BLaER1 treated with 17β-estradiol and CSF1 and Interleukin-3, amounts not matched to agents 10 nM and 100 nM (cell line): ENCODE results near the gene FBXL13.
"Not testable (repeated sequence)": the region's sequence is repeated elsewhere in the genome, so short reads cannot be mapped to it uniquely, and the experiment has no call there.

Experiments used
- H3K27ac ChIP-seq, 11 experiments: shearing (Covaris generic); formaldehyde crosslinking; 2 replicates each; pipeline ENCODE4 v1.8.1; 2022
- H3K27me3 ChIP-seq, 11 experiments: shearing (Covaris generic); formaldehyde crosslinking; 2 replicates each; pipeline ENCODE4 v1.8.1; 2022
- H3K36me3 ChIP-seq, 11 experiments: shearing (Covaris generic); formaldehyde crosslinking; 2 replicates each; pipeline ENCODE4 v1.8.1; 2022
- H3K4me1 ChIP-seq, 10 experiments: shearing (Covaris generic); formaldehyde crosslinking; 2 replicates each; pipeline ENCODE4 v1.8.1; 2022
- H3K4me2 ChIP-seq, 11 experiments: shearing (Covaris generic); formaldehyde crosslinking; 2 replicates each; pipeline ENCODE4 v1.8.1; 2022
- H3K4me3 ChIP-seq, 10 experiments: shearing (Covaris generic); formaldehyde crosslinking; 2 replicates each; pipeline ENCODE4 v1.8.1; 2022
- H3K9ac ChIP-seq, 11 experiments: shearing (Covaris generic); formaldehyde crosslinking; 2 replicates each; pipeline ENCODE4 v1.8.1; 2022
- H3K9me3 ChIP-seq, 11 experiments: shearing (Covaris generic); formaldehyde crosslinking; replicated peaks in 1 of 11; 2 replicates each; pipeline ENCODE4 v1.8.1; 2022
- H4K20me1 ChIP-seq, 11 experiments: shearing (Covaris generic); formaldehyde crosslinking; 2 replicates each; pipeline ENCODE4 v1.8.1; 2022
- Cebpa-rat ChIP-seq, 11 experiments: shearing (Covaris generic); IDR thresholded peaks; 2 replicates each; pipeline ENCODE4 v1.8.1; 2022

The FBXL13 gene

GRCh38 chr7:103083210-103083609, 8.6 kb upstream of the FBXL13 start:
- Histone ChIP-seq H3K27ac (no peak overlapping the region), H3K27me3 (no peaks in the 10 kb centered on the region), H4K20me1 (peaks cover 0 to 19% (median 0%) of the 10 kb centered on the region in 11 experiments; a peak in 5 of 22 replicates), H3K9me3 (peaks cover 5 to 13% (median 7%) of the 10 kb centered on the region in 11 experiments; a peak in 20 of 22 replicates), H3K4me1 (peaks cover under 1 to 13% (median 7%) of the 10 kb centered on the region in 10 experiments; a peak in 18 of 20 replicates), H3K36me3 (peaks cover 52 to 87% (median 68%) of the 10 kb centered on the region in 11 experiments), H3K4me2 (no peak overlapping the region), H3K9ac (no peak overlapping the region), H3K4me3 (no peak overlapping the region)
- TF ChIP-seq Cebpa-rat (IDR thresholded peaks at IDR 0.05), result no peak

- peaks cover 45 to 87% (median 66%) of the 10 kb centered on the region in 11 experiments for H3K36me3 ChIP-seq
These were observed 7.9 kb upstream of the FBXL13 start for GRCh38 chr7:103082497-103082896.

GRCh38 chr7:103080923-103081322, 6.3 kb upstream of the FBXL13 start:
- peaks cover 0 to 28% (median 0%) of the 10 kb centered on the region in 11 experiments; a peak in 5 of 22 replicates for H4K20me1 ChIP-seq
- peaks cover 11 to 19% (median 14%) of the 10 kb centered on the region in 11 experiments; a peak in 20 of 22 replicates for H3K9me3 ChIP-seq
- no peak for TF ChIP-seq Cebpa-rat (IDR thresholded peaks at IDR 0.05)
- H3K4me3 ChIP-seq, result no peak overlapping the region
- peaks cover 22 to 32% (median 27%) of the 10 kb centered on the region in 10 experiments for H3K4me1 ChIP-seq
- no peak overlapping the region for H3K27ac ChIP-seq
- no peaks in the 10 kb centered on the region for H3K27me3 ChIP-seq
- no peak overlapping the region for H3K4me2 ChIP-seq
- no peak overlapping the region for H3K9ac ChIP-seq
- peaks cover 33 to 79% (median 56%) of the 10 kb centered on the region in 11 experiments for H3K36me3 ChIP-seq

More at GRCh38 chr7:103082497-103082896, 7.9 kb upstream of the FBXL13 start:
- peaks cover 8 to 19% (median 13%) of the 10 kb centered on the region in 10 experiments; a peak in 18 of 20 replicates for H3K4me1 ChIP-seq
- H4K20me1 ChIP-seq, result peaks cover 0 to 24% (median 0%) of the 10 kb centered on the region in 11 experiments; a peak in 5 of 22 replicates
- no peak overlapping the region for H3K27ac ChIP-seq
- H3K9me3 ChIP-seq, result peaks cover 11 to 19% (median 14%) of the 10 kb centered on the region in 11 experiments; a peak in 20 of 22 replicates
- H3K4me3 ChIP-seq, result no peak overlapping the region
- no peak for TF ChIP-seq Cebpa-rat (IDR thresholded peaks at IDR 0.05)
- H3K27me3 ChIP-seq, result no peaks in the 10 kb centered on the region
- H3K9ac ChIP-seq, result no peak overlapping the region
- H3K4me2 ChIP-seq, result no peak overlapping the region

GRCh38 chr7:103079836-103080235, 5.2 kb upstream of the FBXL13 start:
- Histone ChIP-seq H3K9me3 (peaks cover 11 to 19% (median 14%) of the 10 kb centered on the region in 11 experiments; a peak in 20 of 22 replicates), H3K9ac (no peak overlapping the region), H3K36me3 (peaks cover 22 to 68% (median 46%) of the 10 kb centered on the region in 11 experiments), H3K27ac (no peak overlapping the region), H3K4me1 (peaks cover 25 to 35% (median 30%) of the 10 kb centered on the region in 10 experiments), H3K4me3 (no peak overlapping the region), H3K4me2 (0 out of 22 replicates have a peak overlapping the region, but pooled peaks of 1 of the 11 experiments have one; percentile 17), H3K27me3 (no peaks in the 10 kb centered on the region), H4K20me1 (peaks cover 0 to 32% (median 0%) of the 10 kb centered on the region in 11 experiments; a peak in 5 of 22 replicates)
- no peak for TF ChIP-seq Cebpa-rat (IDR thresholded peaks at IDR 0.05)

GRCh38 chr7:103078226-103078625, 3.6 kb upstream of the FBXL13 start:
- peaks cover 6 to 52% (median 30%) of the 10 kb centered on the region in 11 experiments; a peak in 21 of 22 replicates for H3K36me3 ChIP-seq
- H3K4me1 ChIP-seq, result peaks cover 34 to 45% (median 40%) of the 10 kb centered on the region in 10 experiments
- not testable (repeated sequence) for H3K27me3 ChIP-seq, H3K9ac ChIP-seq
- peak overlapping the region; percentile 5 to 86 (median 39); a peak in 17 of 22 replicates for H3K4me2 ChIP-seq
- H3K27ac ChIP-seq, result peak overlapping the region in 4 of 11 experiments; percentile 8 to 34 (median 12); a peak in 3 of 22 replicates
- peaks cover 11 to 19% (median 14%) of the 10 kb centered on the region in 11 experiments; a peak in 20 of 22 replicates for H3K9me3 ChIP-seq
- peaks cover 0 to 31% (median 0%) of the 10 kb centered on the region in 11 experiments; a peak in 5 of 22 replicates for H4K20me1 ChIP-seq
- H3K4me3 ChIP-seq, result peak overlapping the region in 1 of 10 experiments; percentile 5; a peak in 1 of 20 replicates

- Histone ChIP-seq H3K27me3 (no peaks in the 10 kb centered on the region), H3K27ac (no peak overlapping the region), H3K4me3 (no peak overlapping the region), H3K9ac (no peak overlapping the region), H3K9me3 (peaks cover 11 to 19% (median 14%) of the 10 kb centered on the region in 11 experiments; a peak in 20 of 22 replicates), H4K20me1 (peaks cover 0 to 31% (median 0%) of the 10 kb centered on the region in 11 experiments; a peak in 5 of 22 replicates), H3K4me2 (peak overlapping the region in 9 of 11 experiments; percentile 1 to 98 (median 93); a peak in 14 of 22 replicates), H3K36me3 (peaks cover 0 to 43% (median 20%) of the 10 kb centered on the region in 11 experiments; a peak in 21 of 22 replicates), H3K4me1 (peaks cover 34 to 45% (median 40%) of the 10 kb centered on the region in 10 experiments)
- no peak for TF ChIP-seq Cebpa-rat (IDR thresholded peaks at IDR 0.05)
These were observed 2.7 kb upstream of the FBXL13 start for GRCh38 chr7:103077318-103077717.

GRCh38 chr7:103076764-103077163, 2.2 kb upstream of the FBXL13 start:
- Histone ChIP-seq H3K4me3 (0 out of 20 replicates have a peak overlapping the region, but pooled peaks of 2 of the 10 experiments have one; percentile 81 to 87), H3K27me3 (no peaks in the 10 kb centered on the region), H3K27ac (0 out of 22 replicates have a peak overlapping the region, but pooled peaks of 1 of the 11 experiments have one; percentile 22), H3K36me3 (peaks cover 0 to 41% (median 19%) of the 10 kb centered on the region in 11 experiments; a peak in 20 of 22 replicates), H3K9ac (0 out of 22 replicates have a peak overlapping the region, but pooled peaks of 1 of the 11 experiments have one; percentile 90), H3K9me3 (peaks cover 11 to 19% (median 14%) of the 10 kb centered on the region in 11 experiments; a peak in 20 of 22 replicates), H3K4me2 (peak overlapping the region; percentile 86 to 98 (median 93)), H3K4me1 (peaks cover 34 to 45% (median 40%) of the 10 kb centered on the region in 10 experiments), H4K20me1 (peaks cover 0 to 31% (median 0%) of the 10 kb centered on the region in 11 experiments; a peak in 5 of 22 replicates)
- TF ChIP-seq Cebpa-rat (IDR thresholded peaks at IDR 0.05), result peak in 3 of 11 experiments; percentile 48 to 72 (median 51); a peak in 4 of 22 replicates

- peak overlapping the region; percentile 77 to 92 (median 90) for H3K27ac ChIP-seq
- no peak for TF ChIP-seq Cebpa-rat (IDR thresholded peaks at IDR 0.05)
- no peaks in the 10 kb centered on the region for H3K27me3 ChIP-seq
These were observed 832 bp upstream of the FBXL13 start for GRCh38 chr7:103075337-103075918.

More at GRCh38 chr7:103075337-103075918, 832 bp upstream of the FBXL13 start:
- H3K36me3 ChIP-seq, result peaks cover 0 to 28% (median 19%) of the 10 kb centered on the region in 11 experiments; a peak in 17 of 22 replicates
- H3K4me3 ChIP-seq, result peak overlapping the region; percentile 74 to 87 (median 81)
- H3K4me1 ChIP-seq, result peaks cover 34 to 45% (median 40%) of the 10 kb centered on the region in 10 experiments
- peak overlapping the region; percentile 86 to 98 (median 93) for H3K4me2 ChIP-seq
- H4K20me1 ChIP-seq, result peaks cover 0 to 21% (median 0%) of the 10 kb centered on the region in 11 experiments; a peak in 2 of 22 replicates
- peaks cover 11 to 19% (median 14%) of the 10 kb centered on the region in 11 experiments; a peak in 20 of 22 replicates for H3K9me3 ChIP-seq
- H3K9ac ChIP-seq, result peak overlapping the region; percentile 87 to 92 (median 89)
